HG02970 (cell line): Measurements from ENCODE around the gene DDX27.
A peak's percentile ranks its signal among the peaks of the same experiment; 100 is the strongest.

ENCODE experiments used
- ATAC-seq: cut with Tn5 transposase; IDR thresholded peaks from one replicate; pipeline ENCODE4 v1.9.1; 2021; ENCODE audit warnings: mild to moderate bottlenecking, moderate library complexity, moderate number of reproducible peaks; ENCODE audit not compliant: unreplicated experiment, low FRiP score

DDX27 gene

GRCh38 chr20:49276161-49276960 is 57.1 kb downstream of the DDX27 start:
- no peak for ATAC-seq

DNA sequence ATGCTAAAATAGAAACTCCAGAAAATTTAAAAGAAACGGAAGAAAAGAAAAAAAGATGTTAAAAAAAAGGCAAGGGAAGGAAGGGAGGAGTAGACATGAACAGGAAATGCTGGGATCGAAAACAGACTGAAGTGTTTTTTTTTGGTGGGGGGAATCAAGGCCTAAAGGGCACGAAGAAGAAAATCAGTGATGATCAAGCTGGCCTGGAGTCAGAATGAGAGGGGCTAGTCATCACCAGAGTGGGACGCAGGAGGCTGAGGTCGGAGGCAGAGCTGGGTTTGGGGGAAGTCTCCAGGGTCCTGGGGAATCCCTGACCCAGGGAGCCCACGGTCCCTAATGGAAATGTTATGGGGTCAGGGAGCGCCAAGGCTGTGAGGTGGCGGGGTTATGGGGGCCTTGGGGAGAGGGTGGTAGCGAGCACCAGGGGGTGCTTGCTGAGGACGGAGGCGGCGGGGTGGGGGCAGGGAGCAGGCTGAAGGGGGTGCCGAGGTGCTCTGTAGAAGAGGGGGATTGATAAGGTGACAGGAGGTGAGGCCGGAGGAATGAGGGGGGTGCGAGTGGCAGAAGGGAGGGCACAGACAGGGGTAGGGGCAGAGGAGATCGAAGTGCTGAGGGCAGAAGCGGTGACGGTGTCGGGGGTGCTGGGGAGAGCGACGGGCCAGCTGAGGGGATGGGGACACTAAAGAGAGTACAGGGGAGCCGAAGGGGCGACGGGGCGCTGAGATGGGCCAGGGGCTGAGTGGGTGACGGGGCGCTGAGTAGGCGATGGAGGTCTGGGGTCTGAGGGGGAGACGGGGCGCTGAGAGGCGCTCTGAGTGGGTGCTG is 58.0 kb downstream of the DDX27 start:
- ATAC-seq: no peak

DNA sequence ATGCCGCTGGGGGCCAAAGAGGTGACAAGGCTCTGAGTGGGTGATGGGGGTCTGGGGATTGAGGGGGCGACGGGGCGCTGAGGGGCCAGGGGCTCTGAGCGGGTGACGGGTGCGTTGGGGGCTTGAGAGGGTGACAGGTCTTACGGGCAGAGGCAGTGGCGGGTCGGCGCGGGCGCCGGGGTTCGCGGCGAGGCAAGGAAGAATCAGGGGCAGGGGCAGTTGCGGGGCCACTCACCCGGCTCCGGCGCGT is 58.5 kb downstream of the DDX27 start:
- peak; percentile 0 for ATAC-seq

- ATAC-seq: peak; percentile 80
These were observed 59.0 kb downstream of the DDX27 start, which contains the start of gene ZNFX1 for GRCh38 chr20:49278036-49278817. ZNFX1 (minus strand) TSS chr20:49278057; CDS start chr20:49275839, 2,218 bp downstream.

DNA sequence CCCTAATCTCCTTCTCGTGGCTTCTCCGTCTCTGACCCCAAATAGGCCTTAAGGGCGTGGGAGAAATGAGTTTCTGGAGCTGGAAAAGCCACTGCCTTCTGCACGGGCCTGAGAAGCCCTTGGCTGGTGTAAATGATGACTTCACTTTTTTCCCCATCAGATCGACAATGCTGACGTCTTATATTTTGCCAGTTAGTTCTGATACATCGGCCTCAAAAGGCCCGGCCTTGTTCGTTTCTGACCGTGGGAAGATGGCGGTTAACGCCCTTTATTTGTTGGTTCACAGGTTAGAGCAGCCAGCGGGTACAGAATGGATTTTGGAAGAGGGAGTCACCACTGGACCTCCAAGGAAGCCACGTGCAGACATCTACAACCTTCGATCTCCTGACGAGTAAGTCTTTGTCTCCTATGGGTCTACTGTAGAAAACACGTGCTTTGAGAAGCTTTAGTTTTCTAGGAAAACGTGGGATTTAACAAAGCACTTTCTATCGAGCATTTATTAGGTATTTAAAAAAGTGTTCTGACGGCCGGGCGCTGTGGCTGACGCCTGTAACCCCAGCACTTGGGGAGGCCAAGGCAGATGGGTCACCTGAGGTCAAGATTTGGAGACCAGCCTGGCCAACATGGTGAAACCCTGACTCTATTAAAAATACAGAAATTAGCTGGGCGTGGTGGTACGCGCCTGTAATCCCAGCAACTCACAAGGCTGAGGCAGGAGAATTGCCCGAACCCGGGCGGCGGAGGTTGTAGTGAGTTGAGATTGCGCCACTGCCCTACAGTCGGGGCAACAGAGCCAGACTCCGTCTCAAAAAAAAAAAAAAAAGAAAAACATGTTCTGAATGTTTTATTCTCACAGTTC is 59.8 kb downstream of the DDX27 start:
- peak; percentile 0 for ATAC-seq

GRCh38 chr20:49279677-49280462 is 60.7 kb downstream of the DDX27 start:
- no peak for ATAC-seq

- no peak for ATAC-seq
These were observed 61.3 kb downstream of the DDX27 start for GRCh38 chr20:49280463-49281058.

DNA sequence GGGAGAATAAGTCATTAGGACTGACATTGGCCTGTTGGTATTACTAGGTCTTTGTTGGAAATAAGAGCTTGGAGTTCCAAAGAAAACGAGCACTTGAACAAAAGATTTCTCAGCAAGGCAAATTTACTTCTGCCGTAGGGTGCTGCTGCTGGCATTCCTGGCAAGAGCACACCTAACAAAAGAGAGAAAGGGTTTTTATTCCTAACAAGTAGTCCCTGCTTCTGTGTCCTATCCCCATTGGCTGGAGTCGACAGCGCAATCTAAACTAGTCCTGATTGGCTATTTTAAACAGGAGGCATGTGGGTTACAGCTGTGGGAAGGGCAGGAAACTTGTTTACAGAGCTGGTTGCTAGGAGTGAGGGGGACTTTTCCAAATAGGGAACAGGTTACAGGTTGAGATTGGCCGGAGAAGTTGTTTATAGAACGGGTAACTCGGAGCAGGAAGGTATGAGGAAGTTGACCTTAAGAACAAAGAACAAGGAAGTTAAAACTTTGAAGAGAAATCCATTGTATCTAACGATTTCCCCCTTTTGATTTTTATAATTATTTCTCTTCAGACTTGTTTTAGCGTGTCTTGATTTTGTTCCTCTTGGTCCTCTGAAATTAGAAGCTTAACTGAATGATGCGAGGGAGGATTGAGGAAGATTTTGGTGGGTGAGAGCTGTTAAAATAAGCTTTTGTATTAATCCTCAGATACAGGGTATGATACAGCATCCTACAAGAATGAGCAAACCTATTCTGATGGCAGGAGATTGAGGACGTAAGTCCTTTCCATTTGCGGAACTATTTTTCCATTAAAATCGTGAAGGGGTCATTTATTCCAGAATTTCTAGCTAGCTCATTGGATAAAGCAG is 62.1 kb downstream of the DDX27 start:
- no peak for ATAC-seq

DNA sequence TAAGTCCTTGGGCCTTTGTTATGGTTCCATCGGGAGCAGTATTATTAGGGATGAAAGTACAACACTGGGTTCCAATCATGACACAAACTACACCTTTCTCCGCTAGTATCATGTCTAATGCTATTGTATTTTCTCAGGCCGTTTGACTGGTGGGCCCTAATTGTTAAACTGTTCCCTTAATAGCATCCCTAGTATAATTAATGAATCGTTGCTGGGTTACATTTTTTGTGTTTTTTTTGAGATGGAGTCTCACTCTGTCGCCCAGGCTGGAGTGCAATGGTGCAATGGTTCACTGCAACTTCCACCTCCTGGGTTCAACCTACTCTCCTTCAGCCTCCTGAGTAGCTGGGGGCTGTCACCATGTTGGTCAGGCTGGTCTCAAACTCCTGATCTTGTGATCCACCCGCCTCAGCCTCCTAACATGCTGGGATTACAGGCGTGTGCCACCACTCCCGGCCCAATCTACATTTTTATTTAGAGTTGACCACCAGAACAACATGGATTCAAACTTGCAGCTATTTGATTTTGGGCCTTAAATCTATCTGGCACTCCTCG is 62.8 kb downstream of the DDX27 start:
- no peak for ATAC-seq

DNA sequence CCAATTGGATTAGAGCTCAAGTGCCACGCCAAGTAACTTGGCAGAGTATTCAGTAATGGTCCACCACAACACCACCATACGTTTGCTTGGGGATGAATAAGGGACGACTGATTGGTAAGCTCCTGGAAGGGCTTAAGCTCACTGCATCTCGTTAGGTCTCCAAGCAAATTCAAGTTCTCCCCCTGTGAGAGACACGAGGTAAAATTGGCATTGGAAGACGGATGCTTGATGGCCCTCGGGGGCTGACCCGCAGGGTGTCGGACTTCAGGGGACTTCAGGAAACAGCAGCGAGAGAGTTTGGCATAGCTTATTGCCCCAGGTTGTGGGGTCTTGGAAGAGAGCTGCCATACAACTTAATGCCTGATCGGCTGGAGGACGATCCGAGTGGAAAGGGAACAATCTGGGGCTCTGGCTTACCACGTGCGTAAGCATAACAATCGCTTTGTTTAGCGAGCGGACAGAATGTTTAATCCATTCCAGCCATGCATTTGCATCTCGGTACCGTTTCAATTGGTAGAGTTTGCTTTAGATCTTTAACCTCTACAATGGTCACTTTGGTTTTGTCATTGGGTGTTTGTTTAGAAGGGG is 63.5 kb downstream of the DDX27 start:
- no peak for ATAC-seq

DNA sequence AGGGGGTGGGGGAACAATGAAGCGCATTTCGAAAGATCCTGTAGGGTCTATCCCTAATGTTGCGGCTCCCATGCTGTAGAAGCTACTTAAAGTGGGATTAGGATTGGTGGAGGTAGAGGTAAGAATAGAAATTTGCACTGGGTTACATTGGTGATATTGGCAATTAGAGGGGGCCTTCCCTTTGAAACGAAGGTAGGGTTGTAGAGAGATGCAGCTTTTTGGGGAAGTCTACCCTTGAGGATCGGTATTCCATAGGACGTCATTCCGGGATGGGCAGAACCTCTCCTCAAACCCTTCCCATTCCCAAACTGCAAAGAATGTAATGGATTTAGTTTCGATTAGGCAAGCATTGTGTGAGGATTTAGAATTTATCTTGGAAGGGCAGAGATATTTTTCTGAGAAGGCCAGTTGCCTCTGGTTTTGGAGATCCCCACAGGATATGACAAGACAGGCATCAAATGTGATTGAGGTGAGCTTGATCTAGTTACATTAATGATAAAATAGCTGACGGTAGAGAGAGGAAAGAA is 64.0 kb downstream of the DDX27 start:
- no peak for ATAC-seq

DNA sequence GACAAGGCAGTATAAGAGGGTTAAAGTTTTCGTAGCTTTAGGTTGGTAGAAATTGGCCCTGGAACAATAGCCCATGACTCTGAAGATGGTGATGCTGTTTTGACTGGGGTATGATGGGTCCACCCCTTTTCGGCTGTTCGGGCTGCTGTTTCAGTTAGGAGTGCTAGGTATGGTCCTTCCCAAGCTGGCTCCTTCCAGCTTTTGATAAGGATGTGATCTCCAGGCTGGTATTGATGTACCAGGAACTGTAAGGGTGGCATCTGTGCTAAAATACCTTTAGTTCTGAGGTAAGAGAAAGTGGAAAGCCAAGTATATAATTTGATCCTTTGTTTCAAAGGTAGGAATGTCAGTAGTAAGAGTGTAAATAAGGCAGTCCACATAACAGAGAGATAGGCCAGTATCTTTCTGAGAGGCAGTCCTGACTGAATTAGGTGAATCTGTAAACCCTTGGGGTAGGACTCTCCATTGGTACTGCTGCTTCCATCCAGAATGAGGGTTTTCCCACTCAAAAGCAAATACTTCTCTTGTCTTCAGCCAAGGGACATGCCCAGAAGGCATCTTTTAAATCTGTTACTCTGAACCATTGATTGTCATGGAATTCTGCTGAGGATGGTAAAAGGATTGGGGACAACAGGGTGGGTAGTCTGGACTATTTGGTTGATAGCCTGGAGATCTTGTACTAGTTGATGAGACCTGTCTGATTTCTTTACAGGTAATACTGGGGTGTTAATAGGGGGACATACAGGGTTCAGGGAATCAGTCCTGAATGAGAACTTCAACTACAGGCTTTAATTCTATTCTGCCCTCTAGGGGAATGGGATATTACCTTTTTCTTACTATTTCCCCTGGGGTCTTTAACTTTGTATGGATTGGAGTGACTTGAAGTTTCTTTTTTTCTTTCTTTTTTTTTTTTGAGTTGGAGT is 64.7 kb downstream of the DDX27 start:
- no peak for ATAC-seq

DNA sequence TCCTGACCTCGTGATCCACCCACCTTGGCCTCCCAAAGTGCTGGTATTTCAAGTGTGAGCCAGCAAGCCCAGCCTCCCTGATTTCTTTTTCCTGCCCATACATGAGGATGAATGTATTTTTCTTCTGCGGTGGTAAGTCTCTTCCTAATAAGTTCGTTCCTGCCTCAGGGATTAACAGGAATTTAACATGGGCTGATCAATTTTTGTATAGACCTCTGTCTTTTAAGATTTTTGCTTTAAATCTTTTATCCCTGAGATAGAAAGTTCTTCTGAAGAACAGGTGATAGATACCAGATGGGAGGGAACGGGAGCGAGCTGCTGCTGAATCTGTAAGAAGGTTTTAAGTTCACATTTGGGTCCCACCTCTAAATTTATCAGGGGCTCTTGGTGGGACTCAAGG is 65.6 kb downstream of the DDX27 start:
- ATAC-seq: no peak

- ATAC-seq: no peak
These were observed 66.0 kb downstream of the DDX27 start for GRCh38 chr20:49285233-49285668.

DNA sequence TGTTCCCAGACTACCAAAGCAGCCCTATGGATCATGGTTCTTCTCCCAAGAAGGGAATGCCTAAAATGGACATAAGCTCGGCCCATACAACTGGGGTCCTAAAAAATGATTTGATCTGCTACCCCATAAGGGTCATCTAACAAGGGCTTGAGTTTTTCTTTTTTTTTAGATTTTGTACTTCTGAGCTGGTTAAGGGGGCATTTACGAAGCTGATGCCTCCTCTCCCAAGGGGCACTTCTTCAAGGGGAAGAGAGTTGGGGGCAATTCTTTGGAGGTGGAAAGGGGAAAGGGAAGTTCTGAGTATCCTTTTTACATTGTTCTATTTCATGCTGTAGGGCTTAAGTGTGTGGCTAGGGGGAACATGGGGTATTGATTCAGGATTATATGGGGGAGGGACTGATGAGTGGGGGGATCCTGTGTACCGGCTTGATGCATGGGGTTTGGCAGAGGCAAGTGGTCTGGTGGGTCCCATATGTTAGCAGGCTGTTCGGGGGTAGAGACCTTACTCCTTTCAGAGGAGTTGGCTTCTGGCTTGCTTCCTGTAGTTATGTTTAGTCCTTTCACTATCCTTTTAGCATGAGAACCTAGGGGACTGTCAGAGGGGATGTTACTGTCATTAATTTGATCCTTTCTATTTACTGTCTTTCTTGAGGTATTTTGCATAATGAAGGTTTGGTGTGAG is 66.7 kb downstream of the DDX27 start:
- no peak for ATAC-seq
